ENCODE results near the gene EFR3B. TPM values are rescaled to one million over a fixed set of nuclear protein-coding genes. Genes with fewer than 3 reads are reported as not detected.

Gene EFR3B
- total and polyA plus RNA-seq, 10 of the 15 experiments (the other 5 are each of a cell fraction or from before 2014, with no cell fraction given) = 0.12 to 3.9 (median 1.8) TPM

- TF ChIP-seq CEBPZ (IDR thresholded peaks at IDR 0.05; ENCODE audit: low read depth, low read length) (no peak), YBX1 (IDR thresholded peaks at IDR 0.05) (no peak), PML (IDR thresholded peaks at IDR 0.05; ENCODE audit: low read length) (no peak), NFXL1 (IDR thresholded peaks at IDR 0.05; ENCODE audit: borderline replicate concordance) (no peak), ZBTB4 (CRISPR knock-in tag; IDR thresholded peaks at IDR 0.05) (no peak), EED (IDR thresholded peaks at IDR 0.05; ENCODE audit: low read depth) (no peak), SIN3A (IDR thresholded peaks at IDR 0.05; ENCODE audit: low read depth, low read length) (no peak), RUNX3 (IDR thresholded peaks at IDR 0.05; ENCODE audit: low read length) (no peak), CUX1 (IDR thresholded peaks at IDR 0.05; ENCODE audit: insufficient replicate concordance, low read depth, low read length) (no peak), ZNF622 (IDR thresholded peaks at IDR 0.05) (no peak)
Observed at GRCh38 chr2:25049422-25049821, 7.5 kb downstream of the EFR3B start (continued).
